Gastroesophageal sphincter (tissue), 4 donors: ENCODE data around the gene KRT83. TPM values are rescaled to one million over a fixed set of nuclear protein-coding genes. Genes with fewer than 3 reads are reported as not detected.
"Not testable (repeated sequence)": the region's sequence is repeated elsewhere in the genome, so short reads cannot be mapped to it uniquely, and the experiment has no call there.

ENCODE experiments used
- ATAC-seq: fragments of 150-250 bp; one replicate; pipeline ENCODE4 v1.9.1; 2016; ENCODE audit warnings: mild to moderate bottlenecking, moderate library complexity
- H3K27ac ChIP-seq, 4 donors: fragments of 200-600 bp; sonication (generic) in 3 of 4; 1 replicate in 3 of 4; 2 replicates in 1 of 4; pipeline ENCODE4 v1.5.1; 2016 to 2019
- H3K27me3 ChIP-seq: fragments of 200-600 bp; sonication (generic); one replicate; pipeline ENCODE4 v1.5.1; 2019
- H3K36me3 ChIP-seq, 2 donors: fragments of 200-600 bp; sonication (generic); one replicate each; pipeline ENCODE4 v1.5.1; 2019; ENCODE audit warnings: control low read depth in 1 of 2
- H3K4me1 ChIP-seq, 3 donors: fragments of 200-600 bp; sonication (generic); 1 replicate in 2 of 3; 2 replicates in 1 of 3; pipeline ENCODE4 v1.5.1; 2016 to 2019; ENCODE audit warnings: control low read depth in 2 of 3
- H3K4me3 ChIP-seq, 2 donors: fragments of 200-600 bp; sonication (generic); one replicate each; pipeline ENCODE4 v1.5.1; 2019; ENCODE audit warnings: mild to moderate bottlenecking in 1 of 2, moderate library complexity in 1 of 2
- H3K9me3 ChIP-seq, 3 donors: fragments of 200-600 bp; sonication (generic); one replicate each; pipeline ENCODE4 v1.5.1; 2017 to 2019; ENCODE audit warnings: control low read depth in 2 of 3
- EP300 ChIP-seq: sonication (generic); formaldehyde crosslinking; IDR thresholded peaks from one replicate; pipeline ENCODE4 v1.6.1; 2017; ENCODE audit warnings: antibody characterized with exemption, mild to moderate bottlenecking
- POLR2A ChIP-seq, 2 donors: fragments of 450-650 bp; IDR thresholded peaks; one replicate each; pipeline ENCODE4 v1.6.1; 2017; ENCODE audit warnings: antibody characterized with exemption in 2 of 2, mild to moderate bottlenecking in 2 of 2, moderate library complexity in 1 of 2
- POLR2AphosphoS5 ChIP-seq: sonication (generic); formaldehyde crosslinking; IDR thresholded peaks from one replicate; pipeline ENCODE4 v1.6.1; 2017; ENCODE audit warnings: antibody characterized with exemption
- WGBS, 2 donors: methylation state at CpG; one replicate each; pipeline ENCODE4 v1.1.5; 2018; ENCODE audit warnings: low coverage in 1 of 2; 5-methylcytosine and 5-hydroxymethylcytosine counted together
- total RNA-seq, 4 donors: library from RNA; depleted of rRNA; stranded (reverse); fragments of >200 nt; gene quantifications; one replicate each; pipeline ENCODE4 v1.1.0, GENCODE V29; 2016
- TF ChIP-seq, protein P1 (sequence below), 4 experiments: fragments of 200-600 bp in 2 of 4; fragments of 450-650 bp in 2 of 4; sonication (generic) in 1 of 4; IDR thresholded peaks; one replicate each; pipeline ENCODE4 v1.5.1; 2017 to 2019; ENCODE audit warnings: antibody characterized with exemption in 4 of 4, mild to moderate bottlenecking in 2 of 4, moderate library complexity in 2 of 4

KRT83 gene
- total RNA-seq, 4 donors from 2014 or later = not detected

- peaks cover 13% of the 10 kb centered on the region for H3K27me3 ChIP-seq
- H3K9me3 ChIP-seq = no peaks in the 10 kb centered on the region
- H3K4me3 ChIP-seq = peak overlapping the region; percentile 32 to 52
- peak overlapping the region in 3 of 4 donors; percentile 63 to 82 (median 64) for H3K27ac ChIP-seq
- peaks cover 0 to 20% (median 6%) of the 10 kb centered on the region in 3 donors for H3K4me1 ChIP-seq
- TF ChIP-seq POLR2AphosphoS5 = no peak
- TF ChIP-seq, protein P1, sequence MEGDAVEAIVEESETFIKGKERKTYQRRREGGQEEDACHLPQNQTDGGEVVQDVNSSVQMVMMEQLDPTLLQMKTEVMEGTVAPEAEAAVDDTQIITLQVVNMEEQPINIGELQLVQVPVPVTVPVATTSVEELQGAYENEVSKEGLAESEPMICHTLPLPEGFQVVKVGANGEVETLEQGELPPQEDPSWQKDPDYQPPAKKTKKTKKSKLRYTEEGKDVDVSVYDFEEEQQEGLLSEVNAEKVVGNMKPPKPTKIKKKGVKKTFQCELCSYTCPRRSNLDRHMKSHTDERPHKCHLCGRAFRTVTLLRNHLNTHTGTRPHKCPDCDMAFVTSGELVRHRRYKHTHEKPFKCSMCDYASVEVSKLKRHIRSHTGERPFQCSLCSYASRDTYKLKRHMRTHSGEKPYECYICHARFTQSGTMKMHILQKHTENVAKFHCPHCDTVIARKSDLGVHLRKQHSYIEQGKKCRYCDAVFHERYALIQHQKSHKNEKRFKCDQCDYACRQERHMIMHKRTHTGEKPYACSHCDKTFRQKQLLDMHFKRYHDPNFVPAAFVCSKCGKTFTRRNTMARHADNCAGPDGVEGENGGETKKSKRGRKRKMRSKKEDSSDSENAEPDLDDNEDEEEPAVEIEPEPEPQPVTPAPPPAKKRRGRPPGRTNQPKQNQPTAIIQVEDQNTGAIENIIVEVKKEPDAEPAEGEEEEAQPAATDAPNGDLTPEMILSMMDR (IDR thresholded peaks at IDR 0.05) = no peak
- TF ChIP-seq EP300 = no peak
- no peak for TF ChIP-seq POLR2A (IDR thresholded peaks at IDR 0.05)
- no peaks in the 10 kb centered on the region for H3K36me3 ChIP-seq
- ATAC-seq = no peak
- WGBS, 2 donors = 35 to 92% methylated on average over 2 to 11 of the region's 15 CpGs
These were observed 12.3 kb downstream of the KRT83 start for GRCh38 chr12:52308806-52309425.

- H3K27me3 ChIP-seq = peaks cover 12% of the 10 kb centered on the region
- peak overlapping the region; percentile 32 to 52 for H3K4me3 ChIP-seq
- no peaks in the 10 kb centered on the region for H3K36me3 ChIP-seq
- H3K27ac ChIP-seq = peak overlapping the region in 3 of 4 donors; percentile 63 to 82 (median 64)
- TF ChIP-seq EP300 (no peak), POLR2A (IDR thresholded peaks at IDR 0.05) (peak; percentile 49 to 53), POLR2AphosphoS5 (peak; percentile 4)
- TF ChIP-seq, protein P1 (IDR thresholded peaks at IDR 0.05) = peak in 3 of 4 experiments; percentile 40 to 50 (median 41)
- WGBS, 2 donors = 58 to 60% methylated on average over 4 to 5 of the region's 71 CpGs
- peaks cover 0 to 20% (median 6%) of the 10 kb centered on the region in 3 donors for H3K4me1 ChIP-seq
- H3K9me3 ChIP-seq = no peaks in the 10 kb centered on the region
- peak; percentile 89 for ATAC-seq
These were observed 13.1 kb downstream of the KRT83 start for GRCh38 chr12:52307836-52308805.

- Histone ChIP-seq H3K36me3 (no peaks in the 10 kb centered on the region), H3K9me3 (no peaks in the 10 kb centered on the region), H3K27me3 (peaks cover 6% of the 10 kb centered on the region), H3K4me1 (peaks cover 0 to 20% (median 6%) of the 10 kb centered on the region in 3 donors), H3K4me3 (no peak overlapping the region), H3K27ac (no peak overlapping the region)
- no peak for ATAC-seq
- no peak for TF ChIP-seq EP300
- TF ChIP-seq POLR2A (IDR thresholded peaks at IDR 0.05) = no peak
- no peak for TF ChIP-seq POLR2AphosphoS5
- TF ChIP-seq, protein P1 (IDR thresholded peaks at IDR 0.05) = no peak
- 92% methylated on average over 2 of the region's 2 CpGs; no CpG with 5 or more reads in 1 of the 2 donors for WGBS, 2 donors
These were observed 14.5 kb downstream of the KRT83 start for GRCh38 chr12:52306731-52307130.

GRCh38 chr12:52305921-52306705, 15.1 kb downstream of the KRT83 start:
- Histone ChIP-seq H3K36me3 (no peaks in the 10 kb centered on the region), H3K27me3 (peaks cover 6% of the 10 kb centered on the region), H3K27ac (no peak overlapping the region), H3K4me3 (no peak overlapping the region), H3K4me1 (peaks cover 0 to 20% (median 6%) of the 10 kb centered on the region in 3 donors), H3K9me3 (no peaks in the 10 kb centered on the region)
- WGBS, 2 donors = 65% methylated on average over 6 of the region's 11 CpGs; no CpG with 5 or more reads in 1 of the 2 donors
- no peak for ATAC-seq
- no peak for TF ChIP-seq POLR2A (IDR thresholded peaks at IDR 0.05)
- TF ChIP-seq, protein P1 (IDR thresholded peaks at IDR 0.05) = peak in 1 of 4 experiments; percentile 18

GRCh38 chr12:52304941-52305411, 16.2 kb downstream of the KRT83 start:
- no CpG with 5 or more reads among the region's 15 CpGs for WGBS, 2 donors
- ATAC-seq, H3K4me3 ChIP-seq: not testable (repeated sequence)

GRCh38 chr12:52302242-52302914, 18.8 kb downstream of the KRT83 start:
- ATAC-seq, H3K27me3 ChIP-seq, H3K36me3 ChIP-seq, H3K9me3 ChIP-seq, H3K4me3 ChIP-seq, H3K27ac ChIP-seq, H3K4me1 ChIP-seq: not testable (repeated sequence)
- no CpG with 5 or more reads among the region's 5 CpGs for WGBS, 2 donors

More at GRCh38 chr12:52304941-52305411, 16.2 kb downstream of the KRT83 start:
- H3K36me3 ChIP-seq, H3K27ac ChIP-seq, H3K27me3 ChIP-seq, H3K9me3 ChIP-seq: not testable (repeated sequence)
- H3K4me1 ChIP-seq = peaks cover 0 to 20% (median 6%) of the 10 kb centered on the region in 3 donors

- not testable (repeated sequence) for H3K4me3 ChIP-seq, H3K27ac ChIP-seq, ATAC-seq, H3K27me3 ChIP-seq, H3K36me3 ChIP-seq, H3K4me1 ChIP-seq, H3K9me3 ChIP-seq
- WGBS, 2 donors = 76 to 100% methylated on average over 1 to 8 of the region's 31 CpGs
These were observed 19.5 kb downstream of the KRT83 start for GRCh38 chr12:52301721-52302120.
